IMR-90 (cell line): Measurements from ENCODE around the gene GNG2. TPM values are rescaled to one million over a fixed set of nuclear protein-coding genes. Genes with fewer than 3 reads are reported as not detected.

ENCODE experiments used
- ATAC-seq: fragments of 200-7000 bp; cut with Tn5 transposase; 2 replicates; pipeline ENCODE4 v1.9.1; 2020; ENCODE audit warnings: low read depth, mild to moderate bottlenecking, moderate library complexity
- BruUV-seq: library from RNA; stranded (reverse); fragments of 400-500 nt; replicated peaks from 2 replicates; lab custom pipeline; 2021; lab: Mats Ljungman, UMichigan
- CTCF ChIA-PET: fragments of 300-600 bp; formaldehyde crosslinking; extraction: SDS; loops from one replicate; lab custom pipeline; 2021; ENCODE audit warnings: antibody characterized with exemption; lab: Yijun Ruan, JAX
- POLR2A ChIA-PET: fragments of 300-600 bp; sonication (Branson Sonifier 250); formaldehyde crosslinking; loops from one replicate; lab custom pipeline; 2022; ENCODE audit warnings: antibody characterized with exemption; ENCODE audit not compliant: unreplicated experiment; lab: Charles Lee
- DNase-seq: peaks from one replicate; pipeline ENCODE4 v3.0.0; 2013
- H2AFZ ChIP-seq: replicated peaks from 2 replicates; pipeline ENCODE3; 2013; ENCODE audit warnings: low read length, mild to moderate bottlenecking; ENCODE audit not compliant: poor library complexity
- H2AK5ac ChIP-seq: 2 replicates; pipeline ENCODE4 v1.6.1; 2013; ENCODE audit warnings: low read depth, low read length, inconsistent platforms
- H2AK9ac ChIP-seq: replicated peaks from 2 replicates; pipeline ENCODE3; 2013; ENCODE audit warnings: mild to moderate bottlenecking, low read depth, low read length, moderate library complexity; ENCODE audit not compliant: poor library complexity
- H2BK120ac ChIP-seq: 2 replicates; pipeline ENCODE4 v1.6.1; 2013; ENCODE audit warnings: low read depth, low read length, inconsistent platforms
- H2BK15ac ChIP-seq: 3 replicates; pipeline ENCODE4 v1.6.1; 2013; ENCODE audit warnings: low read depth, low read length, inconsistent platforms
- H2BK20ac ChIP-seq: 2 replicates; pipeline ENCODE4 v1.6.1; 2013; ENCODE audit warnings: low read depth, mild to moderate bottlenecking, inconsistent platforms, low read length, moderate library complexity
- H2BK5ac ChIP-seq: 2 replicates; pipeline ENCODE4 v1.6.1; 2013; ENCODE audit warnings: mild to moderate bottlenecking, low read depth, low read length, inconsistent platforms; ENCODE audit not compliant: poor library complexity, severe bottlenecking
- H3K14ac ChIP-seq: replicated peaks from 2 replicates; pipeline ENCODE4 v1.6.1; 2013; ENCODE audit warnings: low read depth, low read length, inconsistent platforms
- H3K18ac ChIP-seq: 2 replicates; pipeline ENCODE4 v1.6.1; 2013; ENCODE audit warnings: low read depth, low read length, control low read depth
- H3K23ac ChIP-seq: 2 replicates; pipeline ENCODE4 v1.6.1; 2013; ENCODE audit warnings: low read depth, low read length, inconsistent platforms
- H3K27ac ChIP-seq: 2 replicates; pipeline ENCODE4 v1.5.1; 2013; ENCODE audit warnings: mild to moderate bottlenecking, control low read depth, low read length; ENCODE audit not compliant: insufficient read depth
- H3K27me3 ChIP-seq: 2 replicates; pipeline ENCODE4 v1.6.1; 2013; ENCODE audit warnings: low read length; ENCODE audit not compliant: control insufficient read depth, insufficient read depth
- H3K36me3 ChIP-seq: 2 replicates; pipeline ENCODE4 v1.6.1; 2013; ENCODE audit warnings: low read length, mixed read lengths; ENCODE audit not compliant: control insufficient read depth, insufficient read depth
- H3K4ac ChIP-seq: 2 replicates; pipeline ENCODE4 v1.6.1; 2013; ENCODE audit warnings: low read depth, low read length, inconsistent platforms
- H3K4me1 ChIP-seq: 2 replicates; pipeline ENCODE4 v1.6.1; 2013; ENCODE audit warnings: low read length, mixed read lengths; ENCODE audit not compliant: control insufficient read depth, insufficient read depth
- H3K4me2 ChIP-seq: 2 replicates; pipeline ENCODE4 v1.6.1; 2013; ENCODE audit warnings: low read depth, mild to moderate bottlenecking, control low read depth, low read length, moderate library complexity
- H3K4me3 ChIP-seq: 2 replicates; pipeline ENCODE4 v1.5.1; 2013; ENCODE audit warnings: low read depth, mild to moderate bottlenecking, control low read depth, low read length, moderate library complexity; ENCODE audit not compliant: insufficient read depth
- H3K56ac ChIP-seq: 2 replicates; pipeline ENCODE4 v1.6.1; 2013; ENCODE audit warnings: low read length, inconsistent platforms; ENCODE audit not compliant: insufficient read depth; ENCODE audit errors: extremely low read depth
- H3K79me1 ChIP-seq, 2 experiments: 2 replicates each; pipeline ENCODE4 v1.6.1; 2013; ENCODE audit warnings: low read length in 2 of 2, inconsistent platforms in 1 of 2, low read depth in 1 of 2
- H3K9ac ChIP-seq: 2 replicates; pipeline ENCODE4 v1.6.1; 2013; ENCODE audit warnings: low read depth, low read length, control low read depth
- H3K9me1 ChIP-seq: 2 replicates; pipeline ENCODE4 v1.6.1; 2013; ENCODE audit warnings: low read length, inconsistent platforms; ENCODE audit not compliant: insufficient read depth
- H3K9me3 ChIP-seq: 2 replicates; pipeline ENCODE4 v1.6.1; 2013; ENCODE audit warnings: low read length; ENCODE audit not compliant: control insufficient read depth, insufficient read depth
- H4K20me1 ChIP-seq: 2 replicates; pipeline ENCODE4 v1.6.1; 2013; ENCODE audit warnings: low read length, inconsistent platforms; ENCODE audit not compliant: insufficient read depth
- H4K5ac ChIP-seq: 2 replicates; pipeline ENCODE4 v1.6.1; 2013; ENCODE audit warnings: mild to moderate bottlenecking, low read depth, low read length, control low read depth
- H4K8ac ChIP-seq, 2 experiments: 2 replicates each; pipeline ENCODE4 v1.6.1; 2013; ENCODE audit warnings: low read depth in 2 of 2, low read length in 2 of 2, control low read depth in 1 of 2, inconsistent platforms in 1 of 2
- H4K91ac ChIP-seq: 2 replicates; pipeline ENCODE4 v1.6.1; 2013; ENCODE audit warnings: low read depth, low read length, inconsistent platforms; ENCODE audit not compliant: insufficient read depth
- BHLHE40 ChIP-seq: fragments of 150-350 bp; IDR thresholded peaks from 2 replicates; pipeline ENCODE4 v1.6.1; 2016; ENCODE audit warnings: mild to moderate bottlenecking, low read depth, low read length
- CHD1 ChIP-seq: IDR thresholded peaks from 2 replicates; pipeline ENCODE4 v1.6.1; 2012; ENCODE audit warnings: low read depth, low read length, improper control_type of control experiment
- ELK1 ChIP-seq: fragments of 150-350 bp; IDR thresholded peaks from 2 replicates; pipeline ENCODE4 v1.6.1; 2016; ENCODE audit warnings: low read depth, mild to moderate bottlenecking, low read length, moderate library complexity, borderline replicate concordance
- FOS ChIP-seq: fragments of 150-350 bp; IDR thresholded peaks from 2 replicates; pipeline ENCODE4 v1.6.1; 2016; ENCODE audit warnings: low read depth, low read length
- MAFK ChIP-seq: IDR thresholded peaks from 2 replicates; pipeline ENCODE4 v1.6.1; 2012; ENCODE audit warnings: low read depth, low read length, improper control_type of control experiment
- MAZ ChIP-seq: IDR thresholded peaks from 2 replicates; pipeline ENCODE4 v1.6.1; 2012; ENCODE audit warnings: low read depth, mild to moderate bottlenecking, low read length, improper control_type of control experiment, moderate library complexity, borderline replicate concordance
- MXI1 ChIP-seq: IDR thresholded peaks from 2 replicates; pipeline ENCODE4 v1.6.1; 2012; ENCODE audit warnings: low read depth, mild to moderate bottlenecking, low read length, moderate library complexity, borderline replicate concordance
- NFE2L2 ChIP-seq: fragments of 150-350 bp; IDR thresholded peaks from 2 replicates; pipeline ENCODE4 v1.6.1; 2016; ENCODE audit warnings: low read depth, mild to moderate bottlenecking, low read length
- POLR2A ChIP-seq: IDR thresholded peaks from 2 replicates; pipeline ENCODE4 v1.6.1; 2012; ENCODE audit warnings: mild to moderate bottlenecking, low read depth, low read length
- RAD21 ChIP-seq: IDR thresholded peaks from 2 replicates; pipeline ENCODE4 v1.6.1; 2012; ENCODE audit warnings: low read length, improper control_type of control experiment
- RCOR1 ChIP-seq: IDR thresholded peaks from 2 replicates; pipeline ENCODE4 v1.6.1; 2012; ENCODE audit warnings: mild to moderate bottlenecking, low read length, improper control_type of control experiment; ENCODE audit not compliant: insufficient replicate concordance
- RFX5 ChIP-seq: IDR thresholded peaks from 2 replicates; pipeline ENCODE4 v1.8.0; 2012; ENCODE audit warnings: low read depth, mild to moderate bottlenecking, low read length, moderate library complexity
- SMC3 ChIP-seq: fragments of 150-350 bp; IDR thresholded peaks from 2 replicates; pipeline ENCODE4 v1.6.1; 2016; ENCODE audit warnings: low read depth, mild to moderate bottlenecking, antibody characterized with exemption, low read length, moderate library complexity
- WGBS, 2 experiments: methylation state at CpG; one replicate each; pipeline versions ENCODE4 v1.1.5 to v1.1.7; 2013; ENCODE audit warnings: missing lambda C conversion rate in 2 of 2; ENCODE audit not compliant: insufficient read length in 1 of 2; ENCODE audit errors: extremely low coverage in 2 of 2; 5-methylcytosine and 5-hydroxymethylcytosine counted together
- dilution Hi-C: fragments of 300-500 bp; cut with HindIII; formaldehyde crosslinking; loops from one replicate; pipeline ENCODE4 v1.14.3; 2018; ENCODE audit warnings: low sequenced_read_pairs; ENCODE audit not compliant: unreplicated experiment
- in situ Hi-C: fragments of 300-500 bp; cut with MboI; formaldehyde crosslinking; loops from 3 replicates; pipeline ENCODE4 v1.14.3; 2019; ENCODE audit warnings: low sequenced_read_pairs, inconsistent platforms, mixed read lengths
- intact Hi-C: fragments of 100-400 bp; cut with micrococcal nuclease; formaldehyde crosslinking; loops from 2 replicates; pipeline ENCODE4 v1.10.0; 2022
- polyA plus RNA-seq, 3 experiments: library from polyadenylated mRNA; depleted of rRNA; stranded (reverse); fragments of >200 nt; gene quantifications; 2 replicates each; pipeline ENCODE4 v1.2.3, GENCODE V29; 2012; ENCODE audit warnings: low replicate concordance in 1 of 3
- total RNA-seq: library from RNA; depleted of rRNA; stranded (reverse); fragments of >200 nt; gene quantifications from 2 replicates; pipeline ENCODE4 v1.2.3, GENCODE V29; 2012
- TF ChIP-seq, protein P1 (sequence below): conservative IDR thresholded peaks from 2 replicates; pipeline ENCODE4 v1.5.1; 2012; ENCODE audit warnings: mild to moderate bottlenecking, low read depth, low read length, improper control_type of control experiment

Gene GNG2
- total and polyA plus RNA-seq, 2 of the 4 experiments (the other 2 are of a cell fraction), result 13.1 to 14.6 TPM

DNA sequence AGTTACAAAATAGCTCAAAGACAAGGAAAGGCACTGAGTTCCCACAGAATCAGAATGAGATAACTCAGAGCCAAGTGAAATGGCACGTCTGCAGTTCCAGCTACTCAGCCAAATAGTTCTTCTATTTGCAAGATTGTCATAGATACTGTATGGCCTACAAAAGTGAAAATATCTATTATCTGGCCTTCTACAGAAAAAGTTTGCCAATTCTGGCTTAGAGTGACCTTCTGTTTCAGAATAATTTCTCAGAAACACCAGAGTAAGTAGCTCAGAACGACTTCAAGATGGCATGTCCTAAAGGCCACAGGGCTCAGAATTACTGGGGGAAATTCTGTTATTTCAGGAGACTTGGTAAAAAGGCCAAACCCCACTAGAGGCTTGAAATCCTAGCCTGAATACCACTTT lies 118.3 kb downstream of the GNG2 start:
- H3K4me1 ChIP-seq, result peaks cover 6% of the 10 kb centered on the region
- 0 out of 2 replicates have a peak overlapping the region, but pooled peaks have one; percentile 18 for H2AK5ac ChIP-seq
- H3K9me1 ChIP-seq, result peaks cover 5% of the 10 kb centered on the region
- TF ChIP-seq RFX5 (no peak), NFE2L2 (no peak), MXI1 (no peak), FOS (no peak), RCOR1 (no peak), RAD21 (no peak), MAFK (no peak), BHLHE40 (no peak), POLR2A (no peak), ELK1 (no peak), MAZ (no peak), SMC3 (no peak), CHD1 (no peak)
- TF ChIP-seq, protein P1, sequence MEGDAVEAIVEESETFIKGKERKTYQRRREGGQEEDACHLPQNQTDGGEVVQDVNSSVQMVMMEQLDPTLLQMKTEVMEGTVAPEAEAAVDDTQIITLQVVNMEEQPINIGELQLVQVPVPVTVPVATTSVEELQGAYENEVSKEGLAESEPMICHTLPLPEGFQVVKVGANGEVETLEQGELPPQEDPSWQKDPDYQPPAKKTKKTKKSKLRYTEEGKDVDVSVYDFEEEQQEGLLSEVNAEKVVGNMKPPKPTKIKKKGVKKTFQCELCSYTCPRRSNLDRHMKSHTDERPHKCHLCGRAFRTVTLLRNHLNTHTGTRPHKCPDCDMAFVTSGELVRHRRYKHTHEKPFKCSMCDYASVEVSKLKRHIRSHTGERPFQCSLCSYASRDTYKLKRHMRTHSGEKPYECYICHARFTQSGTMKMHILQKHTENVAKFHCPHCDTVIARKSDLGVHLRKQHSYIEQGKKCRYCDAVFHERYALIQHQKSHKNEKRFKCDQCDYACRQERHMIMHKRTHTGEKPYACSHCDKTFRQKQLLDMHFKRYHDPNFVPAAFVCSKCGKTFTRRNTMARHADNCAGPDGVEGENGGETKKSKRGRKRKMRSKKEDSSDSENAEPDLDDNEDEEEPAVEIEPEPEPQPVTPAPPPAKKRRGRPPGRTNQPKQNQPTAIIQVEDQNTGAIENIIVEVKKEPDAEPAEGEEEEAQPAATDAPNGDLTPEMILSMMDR, result no peak
- no peak overlapping the region for H3K9ac ChIP-seq
- no peak overlapping the region for H2BK5ac ChIP-seq
- CTCF ChIA-PET, result interaction anchor here (0.6 to 2.9 kb wide), 18 partner anchors 8 to 696 kb away, joined by 3 to 8 read pairs (median 3); partner anchors contain the start of genes GNG2 and RTRAF
- no peak overlapping the region for H3K18ac ChIP-seq
- H3K27ac ChIP-seq, result no peak overlapping the region
- intact Hi-C loops, result loop anchor here (1.0 to 5.0 kb wide), 4 partner anchors 118 to 696 kb away; partner anchors contain the start of gene GNG2
- DNase-seq (no peak), ATAC-seq (no peak)
- H2AFZ ChIP-seq, result peak overlapping the region; percentile 39
- no peak overlapping the region for H3K56ac ChIP-seq
- H2BK15ac ChIP-seq, result no peak overlapping the region
- H2BK20ac ChIP-seq, result no peak overlapping the region
- no peak overlapping the region for H3K14ac ChIP-seq
- no peak overlapping the region for H3K4me2 ChIP-seq
- POLR2A ChIA-PET, result no interaction called here
- H3K4ac ChIP-seq, result no peak overlapping the region
- 0 out of 2 replicates have a peak, but pooled peaks cover under 1% of the 10 kb centered on the region for H3K9me3 ChIP-seq
- BruUV-seq, result no TSS peak
- H2BK120ac ChIP-seq, result no peak overlapping the region
- no peak overlapping the region for H3K4me3 ChIP-seq
- WGBS, 2 experiments, result no CpG with 5 or more reads among the region's 2 CpGs
- H4K20me1 ChIP-seq, result no peaks in the 10 kb centered on the region
- in situ Hi-C loops, result loop anchor here (10.0 kb wide), 1 partner anchor 194 kb away; no protein-coding TSS in a partner anchor
- dilution Hi-C loops, result no loop called here
- H3K36me3 ChIP-seq, result no peaks in the 10 kb centered on the region
- no peak overlapping the region for H2AK9ac ChIP-seq
- H3K79me1 ChIP-seq, result no peaks in the 10 kb centered on the region
- H4K5ac ChIP-seq, result no peak overlapping the region
- no peak overlapping the region for H3K23ac ChIP-seq
- H4K8ac ChIP-seq, result no peak overlapping the region
- no peak overlapping the region for H4K91ac ChIP-seq
- H3K27me3 ChIP-seq, result peaks cover 10% of the 10 kb centered on the region
